PFSK-1 (cell line): ENCODE data around the gene CTNNA1.

Experiments
- FOXP2 ChIP-seq: optimal IDR thresholded peaks from 2 replicates; pipeline ENCODE3; 2011; ENCODE audit warnings: borderline replicate concordance, control low read depth, inconsistent platforms; ENCODE audit not compliant: insufficient read depth; ENCODE audit errors: extremely low read length, extremely low read depth
- POLR2AphosphoS5 ChIP-seq: IDR thresholded peaks from 2 replicates; pipeline ENCODE4 v1.6.1; 2012; ENCODE audit warnings: low read depth, mild to moderate bottlenecking, control low read depth, low read length, moderate library complexity
- REST ChIP-seq, 2 experiments: IDR thresholded peaks; 2 replicates each; pipeline versions ENCODE4 v1.6.1 to v1.8.0; 2011 to 2012; ENCODE audit warnings: low read depth in 2 of 2, low read length in 2 of 2, control low read depth in 1 of 2, inconsistent platforms in 1 of 2, mild to moderate bottlenecking in 1 of 2, moderate library complexity in 1 of 2; ENCODE audit not compliant: insufficient read depth in 1 of 2
- SIN3A ChIP-seq: IDR thresholded peaks from 2 replicates; pipeline ENCODE4 v1.6.1; 2012; ENCODE audit warnings: mild to moderate bottlenecking, low read length, moderate library complexity, borderline replicate concordance; ENCODE audit not compliant: insufficient read depth
- TAF1 ChIP-seq: IDR thresholded peaks from 2 replicates; pipeline ENCODE4 v1.6.1; 2012; ENCODE audit warnings: low read length, control low read depth, borderline replicate concordance; ENCODE audit not compliant: insufficient read depth

The CTNNA1 gene

GRCh38 chr5:138720840-138721239 lies 32.4 kb upstream of the CTNNA1 start:
- TF ChIP-seq REST (IDR thresholded peaks at IDR 0.05; ENCODE audit: insufficient read depth in 1 of 2, low read depth in 2 of 2, low read length in 2 of 2) = no peak
- no peak for TF ChIP-seq FOXP2
- no peak for TF ChIP-seq POLR2AphosphoS5
- no peak for TF ChIP-seq SIN3A
- no peak for TF ChIP-seq TAF1

GRCh38 chr5:138721979-138722378 lies 31.2 kb upstream of the CTNNA1 start:
- no peak for TF ChIP-seq TAF1

- TF ChIP-seq SIN3A = no peak
- TF ChIP-seq REST (IDR thresholded peaks at IDR 0.05; ENCODE audit: insufficient read depth in 1 of 2, low read depth in 2 of 2, low read length in 2 of 2) = no peak
- no peak for TF ChIP-seq POLR2AphosphoS5
- TF ChIP-seq FOXP2 = no peak
- TF ChIP-seq TAF1 = no peak
Observed at GRCh38 chr5:138722544-138723177, 30.6 kb upstream of the CTNNA1 start.

- no peak for TF ChIP-seq REST (IDR thresholded peaks at IDR 0.05; ENCODE audit: insufficient read depth in 1 of 2, low read depth in 2 of 2, low read length in 2 of 2)
- no peak for TF ChIP-seq POLR2AphosphoS5
- no peak for TF ChIP-seq SIN3A
- TF ChIP-seq FOXP2 = no peak
- no peak for TF ChIP-seq TAF1
Observed at GRCh38 chr5:138724470-138725146, 28.6 kb upstream of the CTNNA1 start.

- TF ChIP-seq POLR2AphosphoS5 (no peak), SIN3A (no peak), REST (IDR thresholded peaks at IDR 0.05; ENCODE audit: insufficient read depth in 1 of 2, low read depth in 2 of 2, low read length in 2 of 2) (no peak), TAF1 (no peak), FOXP2 (no peak)
Observed at GRCh38 chr5:138725153-138725817, 27.9 kb upstream of the CTNNA1 start.
